Midbrain (tissue), 1 donor: ENCODE measurements around the gene MYL9.
A peak's percentile ranks its signal among the peaks of the same experiment; 100 is the strongest.
"Not testable (repeated sequence)": the region's sequence is repeated elsewhere in the genome, so short reads cannot be mapped to it uniquely, and the experiment has no call there.

Source experiments
- DNase-seq: peaks from one replicate; lab custom pipeline; 2025; lab: John Stamatoyannopoulos, UW

MYL9 gene

DNA sequence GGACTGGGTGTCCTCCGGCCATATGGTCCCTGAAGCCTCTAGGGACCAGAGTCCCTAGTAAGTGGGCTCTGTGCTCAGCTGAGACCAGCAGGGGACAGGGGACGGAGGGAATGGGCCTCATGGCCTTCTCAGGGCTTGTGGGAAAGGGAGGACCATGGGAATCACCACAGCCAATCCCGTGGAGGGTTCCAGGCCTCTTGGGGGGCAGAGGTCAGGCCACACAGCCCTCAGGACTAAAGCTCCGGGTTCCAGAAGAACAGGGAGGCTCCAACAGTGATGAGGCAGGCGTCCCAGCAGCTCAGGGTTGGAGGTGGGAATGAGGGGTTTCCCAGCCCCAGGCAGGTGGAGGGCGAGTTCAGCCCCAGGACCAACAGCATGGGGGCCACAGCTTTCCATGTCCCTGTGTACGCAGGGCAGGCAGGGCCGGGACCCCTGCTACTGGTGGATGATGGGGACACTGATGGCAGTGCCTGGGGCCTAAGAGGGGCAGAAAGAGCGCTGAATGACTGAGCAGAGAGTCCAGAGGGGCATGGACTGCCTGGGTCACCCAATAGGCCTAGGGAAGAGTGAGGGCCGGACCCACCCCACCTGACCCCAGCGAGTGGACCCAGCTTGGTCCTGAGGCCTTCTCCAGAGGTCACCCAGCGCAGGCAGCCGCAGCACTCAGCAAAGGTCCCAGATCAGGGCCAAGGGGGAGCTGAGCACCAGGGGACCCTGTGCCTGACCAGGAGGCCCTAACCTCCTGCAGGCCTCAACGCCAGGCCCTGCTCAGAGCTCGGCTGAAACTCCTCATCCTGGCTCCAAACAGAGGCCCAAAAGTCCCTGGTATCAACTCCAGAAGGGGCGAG, 8.8 kb downstream of the MYL9 start:
- no peak for DNase-seq

DNA sequence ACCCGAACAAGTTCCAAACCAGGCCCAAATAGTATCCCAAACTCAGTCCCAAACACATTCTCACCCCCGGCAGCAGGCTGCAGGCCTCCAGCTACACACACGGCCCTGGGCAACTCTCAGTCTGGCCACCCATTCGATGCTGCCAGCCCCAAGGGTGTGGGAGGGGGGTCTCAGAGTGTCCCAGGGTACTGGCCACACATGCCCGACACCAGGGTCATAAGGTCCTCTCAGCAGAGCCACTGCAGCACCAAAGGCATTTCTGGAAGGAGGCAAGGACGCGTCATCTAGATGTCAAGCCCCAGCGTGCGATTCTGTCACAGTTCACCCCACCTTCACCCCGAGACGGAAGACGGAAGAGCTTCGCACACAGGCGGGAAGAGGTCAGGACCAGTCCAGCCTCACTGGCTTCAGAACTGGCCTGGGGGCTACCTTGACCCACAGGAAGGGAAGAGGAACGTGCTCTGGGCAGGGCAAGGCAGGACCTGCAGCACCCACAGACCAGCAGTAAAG, 9.5 kb downstream of the MYL9 start:
- DNase-seq = no peak

DNA sequence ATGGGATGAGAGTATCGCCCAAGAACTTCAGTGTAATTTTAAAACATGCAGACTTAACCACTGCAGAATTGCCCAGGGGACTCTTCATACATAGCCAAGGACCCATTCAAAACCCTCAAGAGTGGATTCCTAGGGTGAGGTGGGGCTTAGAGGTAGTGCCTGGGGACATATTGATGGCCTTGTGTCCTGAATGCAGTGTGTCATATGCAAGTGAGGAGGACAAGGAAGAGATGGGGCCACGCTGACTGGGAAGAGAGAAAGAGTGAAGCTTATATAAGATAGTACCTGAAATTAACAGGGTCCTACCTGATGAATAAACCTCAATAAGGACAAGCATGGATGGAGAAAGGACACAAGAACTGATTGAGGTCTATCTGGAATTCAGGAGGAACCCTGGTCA, 13.9 kb downstream of the MYL9 start:
- no peak for DNase-seq

DNA sequence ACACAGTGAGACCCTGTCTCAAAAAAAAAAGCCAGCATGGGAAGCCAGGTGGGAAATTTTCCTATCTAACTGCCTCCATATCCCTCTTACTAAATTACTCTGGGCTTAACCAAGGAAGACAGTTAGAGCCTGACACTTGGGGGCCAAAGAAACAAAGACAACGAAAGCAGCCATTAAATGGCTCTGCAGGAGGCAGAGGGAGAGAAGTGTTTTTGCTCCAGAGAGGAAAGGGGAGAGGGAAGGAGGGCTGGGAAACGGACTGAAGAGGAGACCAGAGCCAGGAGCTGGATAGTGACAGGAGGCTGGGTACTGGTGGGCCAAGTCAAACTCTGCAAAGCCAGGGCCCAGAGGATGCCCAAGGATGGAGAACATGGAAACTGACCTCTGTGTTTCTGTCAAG, 21.4 kb downstream of the MYL9 start:
- DNase-seq = no peak

DNA sequence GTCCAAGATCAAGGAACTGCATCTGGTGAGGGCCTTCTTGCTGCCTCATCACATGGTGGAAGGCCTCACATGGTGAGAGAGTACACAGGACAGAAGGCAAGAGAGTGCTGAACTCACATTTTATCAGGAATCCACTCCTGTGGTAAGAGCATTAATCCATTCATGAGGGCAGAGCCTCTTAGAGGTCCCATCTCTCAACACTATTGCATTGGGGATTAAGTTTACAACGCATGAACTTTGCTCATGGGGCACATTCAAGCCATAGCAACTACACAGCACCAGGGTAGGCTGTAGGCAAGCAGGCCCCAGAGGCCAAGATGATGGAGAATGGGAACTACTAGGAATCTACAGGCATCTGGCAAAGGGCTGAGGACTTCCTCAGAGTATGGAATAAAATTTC, 22.1 kb downstream of the MYL9 start:
- no peak for DNase-seq

DNA sequence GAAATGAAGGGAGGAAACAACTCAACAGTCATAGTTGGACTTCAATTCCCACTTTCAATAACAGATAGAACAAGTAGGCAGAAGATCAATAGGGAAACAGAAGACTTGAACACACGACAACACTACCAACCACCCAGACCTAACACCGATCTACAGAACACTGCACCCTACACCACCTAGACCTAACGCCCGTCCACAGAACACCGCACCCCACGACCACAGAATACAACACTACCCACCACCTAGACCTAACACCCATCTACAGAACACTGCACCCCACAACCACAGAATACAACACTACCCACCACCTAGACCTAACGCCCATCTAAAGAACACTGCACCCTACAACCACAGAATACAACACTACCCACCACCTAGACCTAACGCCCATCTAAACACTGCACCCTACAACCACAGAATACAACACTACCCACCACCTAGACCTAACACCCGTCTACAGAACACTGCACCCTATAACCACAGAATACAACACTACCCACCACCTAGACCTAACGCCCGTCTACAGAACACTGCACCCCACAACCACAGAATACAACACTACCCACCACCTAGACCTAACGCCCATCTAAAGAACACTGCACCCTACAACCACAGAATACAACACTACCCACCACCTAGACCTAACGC, 22.9 kb downstream of the MYL9 start:
- DNase-seq = not testable (repeated sequence)

DNA sequence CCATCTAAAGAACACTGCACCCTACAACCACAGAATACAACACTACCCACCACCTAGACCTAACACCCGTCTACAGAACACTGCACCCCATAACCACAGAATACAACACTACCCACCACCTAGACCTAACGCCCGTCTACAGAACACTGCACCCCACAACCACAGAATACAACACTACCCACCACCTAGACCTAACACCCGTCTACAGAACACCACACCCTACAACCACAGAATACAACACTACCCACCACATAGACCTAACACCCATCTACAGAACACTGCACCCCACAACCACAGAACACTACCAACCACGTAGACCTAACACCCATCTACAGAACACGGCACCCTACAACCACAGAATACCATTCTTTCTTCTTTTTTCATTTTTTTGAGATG, 23.4 kb downstream of the MYL9 start:
- DNase-seq = not testable (repeated sequence)

DNA sequence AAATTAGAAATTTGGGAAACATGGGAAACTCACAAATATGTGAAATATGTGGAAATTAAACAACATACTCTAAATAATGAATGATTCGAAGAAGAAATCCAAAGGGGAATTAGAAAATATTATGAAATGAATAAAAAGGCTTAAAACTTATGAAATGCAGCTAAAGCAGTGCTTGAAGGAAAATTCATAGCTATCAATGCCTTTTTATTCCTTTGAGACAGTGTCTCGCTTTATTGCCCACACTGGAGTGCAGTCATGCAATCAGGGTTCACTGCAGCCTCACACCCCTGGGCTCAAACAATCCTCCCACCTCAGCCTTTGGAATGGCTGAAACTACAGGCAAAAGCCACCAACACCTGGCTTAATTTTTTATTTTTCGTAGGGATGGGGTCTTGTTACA, 24.2 kb downstream of the MYL9 start:
- DNase-seq = no peak

DNA sequence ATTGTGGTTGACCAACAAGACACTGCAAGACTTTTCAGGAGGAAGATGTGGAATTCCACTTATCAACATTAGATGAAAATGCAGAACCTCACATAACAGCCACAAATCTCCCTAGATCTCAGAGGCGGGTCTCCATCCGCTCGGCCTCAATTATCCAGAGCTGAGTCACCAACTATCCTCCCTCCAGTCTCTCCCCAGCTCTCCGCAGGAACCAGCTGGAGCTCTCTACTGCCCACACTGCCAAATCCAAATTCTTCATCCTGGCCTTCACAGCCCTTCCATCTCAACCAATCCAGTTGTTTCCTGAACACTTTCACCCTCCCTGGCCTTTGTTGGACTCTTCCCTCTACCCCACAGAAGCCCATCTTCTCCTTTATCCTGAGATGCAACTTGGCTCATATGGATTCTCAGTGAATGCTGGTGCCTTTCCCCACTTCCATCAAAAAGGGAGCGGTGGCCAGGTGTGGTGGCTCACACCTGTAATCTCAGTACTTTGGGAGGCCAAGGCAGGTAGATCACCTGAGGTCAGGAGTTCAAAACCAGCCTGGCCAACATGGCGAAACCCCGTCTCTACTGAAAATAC, 28.6 kb downstream of the MYL9 start:
- DNase-seq = no peak

DNA sequence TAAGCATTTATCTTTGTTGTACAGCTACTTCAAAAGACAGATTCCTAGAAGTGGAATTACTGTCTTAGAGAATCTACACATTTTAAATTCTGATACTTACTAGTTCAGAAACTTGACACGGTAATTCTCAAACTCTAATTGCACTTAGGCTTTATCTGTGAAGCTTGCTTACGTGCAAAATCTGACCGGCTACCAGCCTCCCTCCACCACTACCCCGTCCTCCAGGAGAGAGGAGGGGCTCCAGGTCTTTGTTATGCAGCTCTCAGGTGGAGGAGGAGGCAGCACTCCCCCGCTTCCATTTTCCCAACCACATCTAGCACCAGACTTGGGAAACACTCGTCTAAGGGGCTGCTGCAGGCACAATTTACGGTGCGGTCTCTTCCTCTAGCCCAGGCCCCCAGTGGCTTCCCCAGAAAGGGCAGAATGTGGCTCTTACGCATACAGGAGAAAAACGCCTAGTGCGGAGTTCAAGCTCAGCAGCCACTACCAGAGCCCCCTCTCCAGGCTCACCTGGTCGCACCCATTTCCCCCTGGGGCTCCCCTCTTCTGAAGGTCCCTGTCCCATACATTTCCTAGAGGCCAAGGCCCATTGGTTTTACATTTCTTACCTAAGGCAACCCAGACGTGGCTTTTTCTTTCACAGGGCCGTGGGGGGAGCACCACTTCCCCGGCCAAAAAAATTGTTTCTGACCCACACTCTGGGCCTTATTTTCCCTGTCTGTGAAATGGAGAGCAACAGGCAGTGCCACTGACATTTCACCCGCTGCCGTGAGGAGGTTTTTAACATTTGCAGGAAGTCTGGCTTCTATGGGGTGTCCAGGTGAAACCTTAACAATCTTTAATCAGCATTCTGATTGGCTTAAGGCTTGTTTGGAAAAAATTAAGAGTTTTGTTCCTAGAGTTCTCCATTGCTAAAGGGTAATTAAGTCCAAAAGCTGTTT, 30.5 kb downstream of the MYL9 start:
- DNase-seq = no peak

DNA sequence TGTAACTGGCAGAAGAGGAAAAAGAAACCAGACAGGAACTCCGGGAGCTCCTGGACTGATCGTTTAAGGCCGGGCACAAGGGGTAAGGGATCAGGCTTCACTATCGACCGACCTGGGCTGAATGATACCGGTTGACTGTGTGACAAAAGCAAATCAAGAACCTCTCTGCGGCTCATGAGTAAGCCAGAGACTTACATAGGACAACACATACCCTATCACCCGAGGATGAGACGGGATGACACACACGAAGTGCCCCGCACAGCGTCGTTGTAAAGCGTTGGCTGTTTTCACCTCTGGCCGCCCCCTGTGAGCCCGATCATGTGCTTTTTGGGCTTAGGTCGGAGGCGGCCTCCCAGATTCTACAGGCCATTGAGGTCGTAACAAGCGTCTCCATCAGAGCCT, 31.4 kb downstream of the MYL9 start:
- no peak for DNase-seq

DNA sequence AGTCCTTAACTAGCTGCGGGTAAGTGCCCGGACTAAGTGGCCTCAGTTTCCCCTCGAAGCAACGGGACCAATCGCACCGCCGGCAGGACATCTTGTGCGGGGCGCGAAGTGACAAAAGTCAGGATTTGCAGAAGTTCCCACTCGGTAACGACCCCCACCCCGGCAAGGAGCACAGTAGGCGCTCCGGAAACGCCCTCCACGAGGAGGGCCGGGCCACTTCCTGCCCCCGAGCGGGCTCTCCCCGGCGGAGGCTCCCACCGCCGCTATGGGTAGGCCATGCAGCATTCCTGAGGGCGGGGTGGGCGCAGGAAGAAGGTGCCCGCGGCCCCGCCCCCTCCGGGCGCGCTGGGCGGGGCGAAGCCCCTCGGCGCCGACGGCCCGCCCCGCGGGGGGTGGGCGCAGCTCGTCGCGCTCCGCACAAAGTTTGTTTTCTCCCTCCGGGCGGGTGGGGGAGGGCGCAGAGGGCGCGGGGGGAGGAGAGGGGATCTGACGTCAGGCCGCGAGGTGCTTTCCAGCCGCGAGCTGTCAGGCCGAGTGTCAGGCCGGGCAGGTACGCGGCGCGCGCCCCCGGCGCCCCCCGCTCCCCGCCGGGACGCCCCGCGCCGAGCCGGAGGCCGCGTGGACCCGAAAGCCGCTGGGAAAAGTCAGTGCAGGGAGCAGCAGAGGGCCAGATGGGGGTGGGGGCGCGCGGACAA, 31.9 kb downstream of the MYL9 start, which contains the start of gene TGIF2:
Gene TGIF2, plus strand, starts transcription at position 495 of the 695 bp plus-strand sequence. CDS start 5,178 bp downstream, outside the sequence.
- DNase-seq = peak; percentile 33

DNA sequence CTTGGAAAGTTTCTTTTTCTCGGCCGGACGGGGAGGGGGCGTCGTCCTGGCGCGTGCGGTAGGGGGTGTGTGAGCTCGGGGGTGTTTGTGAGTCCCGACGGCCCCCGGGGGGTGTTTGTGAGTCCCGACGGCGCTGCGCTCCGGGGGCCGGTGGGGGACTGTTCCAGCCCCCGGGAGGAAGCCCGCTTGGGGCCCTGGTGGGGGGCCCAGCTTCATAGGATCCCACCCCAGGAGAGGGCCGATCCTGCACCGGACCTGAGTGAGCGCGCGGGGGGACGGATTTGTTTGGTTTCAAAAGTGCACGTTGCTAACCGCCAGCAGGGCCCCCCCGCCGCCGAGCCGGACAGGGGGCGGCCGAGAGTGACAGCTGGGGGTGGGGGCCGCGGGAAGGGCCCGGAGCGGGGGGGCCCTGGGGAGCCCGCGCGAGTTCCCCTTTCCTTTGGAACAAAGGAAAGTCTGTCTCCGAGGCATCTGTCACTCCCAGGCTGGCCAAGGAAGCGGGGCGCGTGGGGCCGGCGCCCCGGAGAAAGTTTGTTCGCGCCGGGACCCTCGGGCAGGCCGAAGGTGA, 32.6 kb downstream of the MYL9 start:
- peak; percentile 36 for DNase-seq

DNA sequence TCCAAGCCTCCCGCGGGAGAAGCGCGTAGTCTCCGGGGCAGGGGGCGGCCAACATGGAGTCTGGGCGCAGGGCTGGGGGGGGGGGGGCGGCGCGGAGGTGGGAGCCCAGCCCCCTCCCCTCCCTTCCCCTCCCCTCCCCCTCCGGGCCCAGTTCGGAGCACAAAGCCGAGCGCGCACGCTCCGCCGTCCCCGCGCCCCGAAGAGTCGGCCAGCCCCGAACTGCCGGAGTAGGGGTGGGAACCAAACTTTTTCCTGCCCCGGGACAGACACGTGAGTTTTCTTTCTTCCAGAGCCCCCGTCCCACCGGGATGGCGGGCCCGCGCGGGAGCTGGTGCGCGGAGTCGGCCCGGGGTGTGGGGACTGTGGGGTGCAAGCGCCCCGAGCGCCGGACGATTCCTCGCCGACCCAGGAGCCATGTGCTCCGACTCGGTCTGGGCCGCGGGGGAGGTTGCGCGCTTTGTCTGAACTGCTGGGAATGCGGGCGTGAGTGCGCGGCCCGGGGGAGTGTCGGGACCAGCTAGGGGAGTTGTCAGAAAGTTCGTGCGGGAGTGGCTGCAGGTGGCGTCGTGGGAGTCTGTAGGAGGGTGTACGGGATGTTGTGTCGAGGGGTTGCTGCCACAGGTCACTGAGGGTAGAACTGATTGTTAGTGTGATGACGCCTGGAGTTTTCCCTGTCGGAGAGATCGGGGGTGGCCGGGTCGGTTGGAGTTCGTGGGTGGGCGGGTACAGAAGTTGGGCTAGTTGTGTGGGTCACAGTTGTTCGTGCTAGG, 33.2 kb downstream of the MYL9 start:
- DNase-seq = no peak

DNA sequence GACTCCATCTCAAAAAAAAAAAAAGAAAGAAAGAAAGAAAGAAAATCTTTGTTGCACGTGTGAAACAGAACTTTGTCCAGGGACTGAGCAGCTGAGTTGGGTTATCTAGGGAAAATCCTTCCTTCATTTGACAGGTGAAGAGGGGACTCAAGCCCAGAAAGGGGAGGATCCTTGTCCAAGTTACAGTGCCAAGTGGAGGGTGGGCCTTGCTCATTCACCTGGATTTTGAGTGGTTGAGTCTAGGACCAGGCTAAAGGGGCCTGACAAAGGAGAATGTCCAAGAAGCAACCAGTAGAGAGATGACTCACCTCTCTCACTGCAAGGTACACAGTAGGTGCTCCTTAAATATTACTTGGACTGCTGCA, 34.7 kb downstream of the MYL9 start:
- DNase-seq = no peak

DNA sequence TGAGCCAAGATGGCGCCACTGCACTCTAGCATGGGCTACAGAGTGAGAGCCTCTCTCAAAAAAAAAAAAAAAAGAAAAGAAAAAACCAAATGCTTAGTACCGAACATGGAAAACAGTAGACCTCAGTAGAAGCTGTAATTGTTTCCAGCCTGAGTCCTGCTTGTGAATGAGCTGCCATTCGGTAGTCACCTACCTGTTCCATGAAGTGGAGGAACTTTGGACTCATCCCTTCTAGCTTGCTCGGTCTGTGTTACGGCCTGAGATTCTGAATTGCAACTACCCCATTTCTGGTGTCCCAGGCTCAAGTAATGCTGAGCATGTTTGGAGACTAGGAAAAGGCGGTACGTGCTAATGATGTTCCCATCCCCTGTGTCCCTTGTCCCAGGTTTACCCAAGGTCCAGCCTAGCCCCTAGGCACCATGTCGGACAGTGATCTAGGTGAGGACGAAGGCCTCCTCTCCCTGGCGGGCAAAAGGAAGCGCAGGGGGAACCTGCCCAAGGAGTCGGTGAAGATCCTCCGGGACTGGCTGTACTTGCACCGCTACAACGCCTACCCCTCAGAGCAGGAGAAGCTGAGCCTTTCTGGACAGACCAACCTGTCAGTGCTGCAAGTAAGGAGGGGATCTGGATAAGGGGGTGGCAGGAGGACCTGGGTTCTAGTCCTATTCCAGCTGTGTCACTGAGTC, 37.2 kb downstream of the MYL9 start:
- DNase-seq = no peak

DNA sequence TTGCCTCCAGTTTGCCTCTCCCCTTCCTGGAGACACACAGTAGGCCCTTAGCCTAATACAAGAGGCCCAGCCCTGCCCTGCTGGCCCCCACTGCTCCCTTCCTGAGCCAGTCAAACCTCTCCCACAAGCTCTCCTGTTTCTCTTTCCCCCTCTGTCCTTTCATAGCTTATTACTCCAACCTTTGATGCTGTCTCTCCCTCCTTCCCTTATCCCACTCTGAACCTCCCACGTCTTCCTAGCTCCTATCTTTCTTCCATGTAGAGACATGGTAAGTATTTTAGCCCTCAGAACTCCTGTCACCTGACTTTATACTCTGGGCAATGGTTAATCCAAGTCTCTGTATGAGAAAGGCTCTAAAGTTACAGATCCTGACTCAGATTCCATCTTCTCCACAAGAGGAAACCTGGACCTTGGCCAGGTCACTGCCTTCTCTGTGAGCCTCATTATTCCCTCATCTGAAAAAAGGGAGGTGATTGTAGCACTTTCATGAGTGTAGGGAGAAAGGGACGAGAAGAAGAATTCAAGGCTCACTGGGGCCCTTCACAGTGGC, 38.8 kb downstream of the MYL9 start:
- DNase-seq = no peak

DNA sequence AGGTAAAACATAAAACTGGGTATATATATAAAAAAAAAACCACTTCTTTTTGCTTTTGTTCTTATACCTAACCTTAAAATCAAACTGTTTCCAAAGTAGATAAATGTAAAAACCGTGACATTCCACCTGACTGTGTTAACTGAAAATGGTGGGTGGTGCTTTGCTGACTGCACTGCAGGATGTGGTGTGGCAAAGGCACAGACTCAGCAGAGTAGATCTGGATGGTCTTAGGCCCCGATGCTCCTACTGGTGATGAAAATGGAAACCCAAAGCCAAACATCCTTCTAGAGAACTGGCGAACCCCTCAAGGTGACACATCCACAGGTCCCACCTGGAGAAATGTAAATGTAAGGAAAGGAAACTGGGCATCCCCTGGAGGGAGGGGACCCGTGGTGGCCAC, 41.0 kb downstream of the MYL9 start:
- DNase-seq = no peak

DNA sequence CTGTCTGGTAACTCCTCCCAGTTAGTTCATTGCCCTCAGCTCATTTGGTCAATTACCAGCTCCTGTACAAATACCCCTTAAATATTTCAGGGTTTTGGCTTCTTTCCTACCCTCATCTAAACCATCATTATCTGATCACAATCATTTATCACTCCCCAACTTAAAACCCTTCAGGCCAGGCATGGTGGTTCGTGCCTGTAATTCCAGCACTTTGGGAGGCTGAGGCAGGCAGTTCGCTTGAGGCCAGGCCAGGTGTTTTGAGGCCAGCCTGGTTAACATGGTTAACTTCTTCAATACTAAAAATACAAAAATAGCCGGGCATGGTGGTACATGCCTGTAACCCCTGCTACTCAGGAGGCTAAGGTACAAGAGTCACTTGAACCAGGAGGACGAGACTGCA, 41.5 kb downstream of the MYL9 start:
- DNase-seq = no peak
